HEK293T (cell line): ENCODE results near the gene TRMT61B.

Experiments used
- BHLHE40 ChIP-seq: fragments of 450-650 bp; IDR thresholded peaks from 2 replicates; pipeline ENCODE4 v1.6.1; 2016; ENCODE audit warnings: mild to moderate bottlenecking, moderate library complexity, borderline replicate concordance
- ELF4 ChIP-seq: fragments of 450-650 bp; IDR thresholded peaks from 2 replicates; pipeline ENCODE4 v1.6.1; 2017; ENCODE audit warnings: antibody characterized with exemption

- TF ChIP-seq BHLHE40 (no peak), ELF4 (no peak)
Measured at GRCh38 chr2:28809927-28810326, 60.2 kb downstream of the TRMT61B start.
